ENCODE data around the gene SORCS1.

DNA sequence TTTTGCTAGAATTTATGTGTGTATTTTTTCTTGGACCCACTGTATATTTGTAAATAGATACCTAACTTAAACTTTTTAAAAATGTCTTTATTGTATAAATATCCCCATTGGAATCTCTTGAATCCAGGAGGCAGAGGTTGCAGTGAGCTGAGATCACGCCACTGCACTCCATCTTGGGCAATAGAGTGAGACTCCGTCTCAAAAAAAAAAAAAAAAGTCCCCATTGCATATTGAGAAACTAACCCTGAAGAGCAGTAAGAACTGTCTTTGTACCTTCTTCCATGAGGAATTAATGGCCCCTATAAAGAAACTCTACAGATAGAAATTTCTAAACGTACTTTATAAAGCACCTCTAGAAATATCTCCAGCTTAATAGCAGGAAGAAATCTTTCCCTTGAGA lies 504.0 kb downstream of the SORCS1 start:
- TF ChIP-seq ZNF274 (IDR thresholded peaks at IDR 0.05; ENCODE audit: borderline replicate concordance, extremely low read depth, low read length), result no peak
- no peak for TF ChIP-seq POLR2A (IDR thresholded peaks at IDR 0.05; ENCODE audit: control extremely low read depth in 1 of 2, low read depth in 2 of 2, low read length in 2 of 2)
- TF ChIP-seq, protein P1, sequence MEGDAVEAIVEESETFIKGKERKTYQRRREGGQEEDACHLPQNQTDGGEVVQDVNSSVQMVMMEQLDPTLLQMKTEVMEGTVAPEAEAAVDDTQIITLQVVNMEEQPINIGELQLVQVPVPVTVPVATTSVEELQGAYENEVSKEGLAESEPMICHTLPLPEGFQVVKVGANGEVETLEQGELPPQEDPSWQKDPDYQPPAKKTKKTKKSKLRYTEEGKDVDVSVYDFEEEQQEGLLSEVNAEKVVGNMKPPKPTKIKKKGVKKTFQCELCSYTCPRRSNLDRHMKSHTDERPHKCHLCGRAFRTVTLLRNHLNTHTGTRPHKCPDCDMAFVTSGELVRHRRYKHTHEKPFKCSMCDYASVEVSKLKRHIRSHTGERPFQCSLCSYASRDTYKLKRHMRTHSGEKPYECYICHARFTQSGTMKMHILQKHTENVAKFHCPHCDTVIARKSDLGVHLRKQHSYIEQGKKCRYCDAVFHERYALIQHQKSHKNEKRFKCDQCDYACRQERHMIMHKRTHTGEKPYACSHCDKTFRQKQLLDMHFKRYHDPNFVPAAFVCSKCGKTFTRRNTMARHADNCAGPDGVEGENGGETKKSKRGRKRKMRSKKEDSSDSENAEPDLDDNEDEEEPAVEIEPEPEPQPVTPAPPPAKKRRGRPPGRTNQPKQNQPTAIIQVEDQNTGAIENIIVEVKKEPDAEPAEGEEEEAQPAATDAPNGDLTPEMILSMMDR (IDR thresholded peaks at IDR 0.05; ENCODE audit: control extremely low read depth in 1 of 3, insufficient read depth in 1 of 3, low read depth in 1 of 3, low read length in 3 of 3), result no peak
- TF ChIP-seq JUN (IDR thresholded peaks at IDR 0.05; ENCODE audit: low read depth, low read length), result no peak
- no peak for TF ChIP-seq EZH2 (IDR thresholded peaks at IDR 0.05; ENCODE audit: low read depth, low read length, severe bottlenecking)
- TF ChIP-seq CREB1 (IDR thresholded peaks at IDR 0.05), result no peak
